ENCODE results near the gene WDR81. TPM values are rescaled to one million over a fixed set of nuclear protein-coding genes. Genes with fewer than 3 reads are reported as not detected.

Gene WDR81
- total and polyA plus RNA-seq, 10 of the 15 experiments (the other 5 are each of a cell fraction or from before 2014, with no cell fraction given), result 0.13 to 22.4 (median 7.3) TPM; not detected in 1

DNA sequence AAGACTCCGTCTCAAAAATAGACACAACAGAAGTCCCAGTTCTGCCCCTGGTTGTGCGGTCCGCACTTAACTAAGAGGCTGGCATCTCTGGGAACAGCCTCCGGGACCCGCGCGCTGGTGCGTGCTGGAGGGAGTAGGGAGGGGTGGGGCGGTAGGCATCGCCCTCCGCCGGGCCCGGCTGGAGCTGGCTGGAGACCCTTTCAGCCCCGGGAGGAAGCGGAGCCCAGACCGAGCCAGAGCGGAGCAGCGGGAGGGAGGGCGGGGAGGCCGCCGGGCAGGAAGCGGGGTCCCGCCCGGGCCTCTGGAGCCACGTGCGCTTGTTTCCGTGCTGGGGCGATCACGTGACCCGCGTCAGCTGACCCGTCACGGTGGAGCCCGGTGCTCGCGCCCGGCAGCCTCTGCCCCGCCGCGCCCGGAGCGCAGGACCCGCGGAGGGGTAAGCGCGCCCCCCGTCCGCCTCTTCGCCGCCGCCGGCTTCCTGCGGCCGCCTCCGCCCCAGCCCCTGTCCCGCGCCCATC is at the start of gene WDR81 (continued):
- TF ChIP-seq, protein P1, sequence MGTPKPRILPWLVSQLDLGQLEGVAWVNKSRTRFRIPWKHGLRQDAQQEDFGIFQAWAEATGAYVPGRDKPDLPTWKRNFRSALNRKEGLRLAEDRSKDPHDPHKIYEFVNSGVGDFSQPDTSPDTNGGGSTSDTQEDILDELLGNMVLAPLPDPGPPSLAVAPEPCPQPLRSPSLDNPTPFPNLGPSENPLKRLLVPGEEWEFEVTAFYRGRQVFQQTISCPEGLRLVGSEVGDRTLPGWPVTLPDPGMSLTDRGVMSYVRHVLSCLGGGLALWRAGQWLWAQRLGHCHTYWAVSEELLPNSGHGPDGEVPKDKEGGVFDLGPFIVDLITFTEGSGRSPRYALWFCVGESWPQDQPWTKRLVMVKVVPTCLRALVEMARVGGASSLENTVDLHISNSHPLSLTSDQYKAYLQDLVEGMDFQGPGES (IDR thresholded peaks at IDR 0.05), result no peak
- TF ChIP-seq PKNOX1 (IDR thresholded peaks at IDR 0.05) (no peak), SP1 (IDR thresholded peaks at IDR 0.05; ENCODE audit: low read depth, low read length) (peak; percentile 13), SPI1 (IDR thresholded peaks at IDR 0.05; ENCODE audit: borderline replicate concordance, insufficient read depth, low read depth, low read length) (no peak), CHD2 (IDR thresholded peaks at IDR 0.05; ENCODE audit: borderline replicate concordance, low read depth, low read length) (no peak), CBX5 (IDR thresholded peaks at IDR 0.05; ENCODE audit: low read depth) (no peak), NR2C2 (IDR thresholded peaks at IDR 0.05; ENCODE audit: borderline replicate concordance, control insufficient read depth, insufficient read length, low read depth) (no peak), NRF1 (conservative IDR thresholded peaks at IDR 0.05; ENCODE audit: low read depth, low read length) (no peak), ZNF24 (IDR thresholded peaks at IDR 0.05) (no peak), EZH2 (IDR thresholded peaks at IDR 0.05; ENCODE audit: borderline replicate concordance, control insufficient read depth, low read depth, low read length) (no peak), IRF4 (IDR thresholded peaks at IDR 0.05; ENCODE audit: low read depth, low read length) (no peak), MAX (IDR thresholded peaks at IDR 0.05; ENCODE audit: low read depth, low read length) (peak; percentile 98), SRF (IDR thresholded peaks at IDR 0.05; ENCODE audit: low read depth in 2 of 2, low read length in 2 of 2) (0 out of 4 replicates have a peak, but pooled peaks of 1 of the 2 experiments have one; percentile 8), IKZF1 (conservative IDR thresholded peaks at IDR 0.05) (peak; percentile 81), CHD4 (IDR thresholded peaks at IDR 0.05) (no peak), PML (IDR thresholded peaks at IDR 0.05; ENCODE audit: low read length) (no peak), ELK1 (IDR thresholded peaks at IDR 0.05; ENCODE audit: low read depth, low read length) (0 out of 2 replicates have a peak, but pooled peaks have one; percentile 29)
- TF ChIP-seq, protein P2, sequence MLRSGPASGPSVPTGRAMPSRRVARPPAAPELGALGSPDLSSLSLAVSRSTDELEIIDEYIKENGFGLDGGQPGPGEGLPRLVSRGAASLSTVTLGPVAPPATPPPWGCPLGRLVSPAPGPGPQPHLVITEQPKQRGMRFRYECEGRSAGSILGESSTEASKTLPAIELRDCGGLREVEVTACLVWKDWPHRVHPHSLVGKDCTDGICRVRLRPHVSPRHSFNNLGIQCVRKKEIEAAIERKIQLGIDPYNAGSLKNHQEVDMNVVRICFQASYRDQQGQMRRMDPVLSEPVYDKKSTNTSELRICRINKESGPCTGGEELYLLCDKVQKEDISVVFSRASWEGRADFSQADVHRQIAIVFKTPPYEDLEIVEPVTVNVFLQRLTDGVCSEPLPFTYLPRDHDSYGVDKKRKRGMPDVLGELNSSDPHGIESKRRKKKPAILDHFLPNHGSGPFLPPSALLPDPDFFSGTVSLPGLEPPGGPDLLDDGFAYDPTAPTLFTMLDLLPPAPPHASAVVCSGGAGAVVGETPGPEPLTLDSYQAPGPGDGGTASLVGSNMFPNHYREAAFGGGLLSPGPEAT (IDR thresholded peaks at IDR 0.05; ENCODE audit: low read depth), result no peak
- TF ChIP-seq, protein P3, sequence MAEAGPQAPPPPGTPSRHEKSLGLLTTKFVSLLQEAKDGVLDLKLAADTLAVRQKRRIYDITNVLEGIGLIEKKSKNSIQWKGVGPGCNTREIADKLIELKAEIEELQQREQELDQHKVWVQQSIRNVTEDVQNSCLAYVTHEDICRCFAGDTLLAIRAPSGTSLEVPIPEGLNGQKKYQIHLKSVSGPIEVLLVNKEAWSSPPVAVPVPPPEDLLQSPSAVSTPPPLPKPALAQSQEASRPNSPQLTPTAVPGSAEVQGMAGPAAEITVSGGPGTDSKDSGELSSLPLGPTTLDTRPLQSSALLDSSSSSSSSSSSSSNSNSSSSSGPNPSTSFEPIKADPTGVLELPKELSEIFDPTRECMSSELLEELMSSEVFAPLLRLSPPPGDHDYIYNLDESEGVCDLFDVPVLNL (IDR thresholded peaks at IDR 0.05; ENCODE audit: low read depth, low read length), result no peak
- TF ChIP-seq, protein P4, sequence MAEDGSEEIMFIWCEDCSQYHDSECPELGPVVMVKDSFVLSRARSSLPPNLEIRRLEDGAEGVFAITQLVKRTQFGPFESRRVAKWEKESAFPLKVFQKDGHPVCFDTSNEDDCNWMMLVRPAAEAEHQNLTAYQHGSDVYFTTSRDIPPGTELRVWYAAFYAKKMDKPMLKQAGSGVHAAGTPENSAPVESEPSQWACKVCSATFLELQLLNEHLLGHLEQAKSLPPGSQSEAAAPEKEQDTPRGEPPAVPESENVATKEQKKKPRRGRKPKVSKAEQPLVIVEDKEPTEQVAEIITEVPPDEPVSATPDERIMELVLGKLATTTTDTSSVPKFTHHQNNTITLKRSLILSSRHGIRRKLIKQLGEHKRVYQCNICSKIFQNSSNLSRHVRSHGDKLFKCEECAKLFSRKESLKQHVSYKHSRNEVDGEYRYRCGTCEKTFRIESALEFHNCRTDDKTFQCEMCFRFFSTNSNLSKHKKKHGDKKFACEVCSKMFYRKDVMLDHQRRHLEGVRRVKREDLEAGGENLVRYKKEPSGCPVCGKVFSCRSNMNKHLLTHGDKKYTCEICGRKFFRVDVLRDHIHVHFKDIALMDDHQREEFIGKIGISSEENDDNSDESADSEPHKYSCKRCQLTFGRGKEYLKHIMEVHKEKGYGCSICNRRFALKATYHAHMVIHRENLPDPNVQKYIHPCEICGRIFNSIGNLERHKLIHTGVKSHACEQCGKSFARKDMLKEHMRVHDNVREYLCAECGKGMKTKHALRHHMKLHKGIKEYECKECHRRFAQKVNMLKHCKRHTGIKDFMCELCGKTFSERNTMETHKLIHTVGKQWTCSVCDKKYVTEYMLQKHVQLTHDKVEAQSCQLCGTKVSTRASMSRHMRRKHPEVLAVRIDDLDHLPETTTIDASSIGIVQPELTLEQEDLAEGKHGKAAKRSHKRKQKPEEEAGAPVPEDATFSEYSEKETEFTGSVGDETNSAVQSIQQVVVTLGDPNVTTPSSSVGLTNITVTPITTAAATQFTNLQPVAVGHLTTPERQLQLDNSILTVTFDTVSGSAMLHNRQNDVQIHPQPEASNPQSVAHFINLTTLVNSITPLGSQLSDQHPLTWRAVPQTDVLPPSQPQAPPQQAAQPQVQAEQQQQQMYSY (CRISPR knock-in tag; IDR thresholded peaks at IDR 0.05), result peak; percentile 85

Measured in GM12878 (cell line).